ENCODE measurements around the gene RAPGEF1. TPM values are rescaled to one million over a fixed set of nuclear protein-coding genes. Genes with fewer than 3 reads are reported as not detected.

RAPGEF1 gene
- total and polyA plus RNA-seq, 2 of the 13 experiments (the other 11 are each of a cell fraction or from before 2014, with no cell fraction given), result 21.2 to 38.9 TPM

GRCh38 chr9:131605770-131606590 lies 133.9 kb downstream of the RAPGEF1 start (continued):
- TF ChIP-seq, protein P1, sequence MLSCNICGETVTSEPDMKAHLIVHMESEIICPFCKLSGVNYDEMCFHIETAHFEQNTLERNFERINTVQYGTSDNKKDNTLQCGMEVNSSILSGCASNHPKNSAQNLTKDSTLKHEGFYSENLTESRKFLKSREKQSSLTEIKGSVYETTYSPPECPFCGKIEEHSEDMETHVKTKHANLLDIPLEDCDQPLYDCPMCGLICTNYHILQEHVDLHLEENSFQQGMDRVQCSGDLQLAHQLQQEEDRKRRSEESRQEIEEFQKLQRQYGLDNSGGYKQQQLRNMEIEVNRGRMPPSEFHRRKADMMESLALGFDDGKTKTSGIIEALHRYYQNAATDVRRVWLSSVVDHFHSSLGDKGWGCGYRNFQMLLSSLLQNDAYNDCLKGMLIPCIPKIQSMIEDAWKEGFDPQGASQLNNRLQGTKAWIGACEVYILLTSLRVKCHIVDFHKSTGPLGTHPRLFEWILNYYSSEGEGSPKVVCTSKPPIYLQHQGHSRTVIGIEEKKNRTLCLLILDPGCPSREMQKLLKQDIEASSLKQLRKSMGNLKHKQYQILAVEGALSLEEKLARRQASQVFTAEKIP (CRISPR knock-in tag; IDR thresholded peaks at IDR 0.05; ENCODE audit: borderline replicate concordance), result no peak
- TF ChIP-seq AFF4 (CRISPR knock-in tag; IDR thresholded peaks at IDR 0.05) (no peak), TARDBP (CRISPR knock-in tag; IDR thresholded peaks at IDR 0.05) (peak; percentile 69), JUN (CRISPR knock-in tag; IDR thresholded peaks at IDR 0.05) (peak; percentile 97), KLF6 (CRISPR knock-in tag; IDR thresholded peaks at IDR 0.05) (peak; percentile 64; the same call in 1 of the 2 replicates), ZNF432 (CRISPR knock-in tag; IDR thresholded peaks at IDR 0.05; ENCODE audit: borderline replicate concordance) (no peak), PAF1 (CRISPR knock-in tag; IDR thresholded peaks at IDR 0.05) (0 out of 2 replicates have a peak, but pooled peaks have one; percentile 38), GABPA (IDR thresholded peaks at IDR 0.05; ENCODE audit: low read depth, low read length) (no peak), GABPA (CRISPR knock-in tag; IDR thresholded peaks at IDR 0.05; ENCODE audit: low read depth) (0 out of 2 replicates have a peak, but pooled peaks have one; percentile 25), ETS1 (CRISPR knock-in tag; IDR thresholded peaks at IDR 0.05) (no peak), ZNF878 (CRISPR knock-in tag; IDR thresholded peaks at IDR 0.05) (peak; percentile 63), ZNF230 (CRISPR knock-in tag; IDR thresholded peaks at IDR 0.05) (no peak), AHR (CRISPR knock-in tag; IDR thresholded peaks at IDR 0.05) (peak; percentile 64; the same call in 1 of the 2 replicates), MEIS2 (CRISPR knock-in tag; IDR thresholded peaks at IDR 0.05) (peak; percentile 84), ZNF232 (CRISPR knock-in tag; IDR thresholded peaks at IDR 0.05; ENCODE audit: borderline replicate concordance) (peak; percentile 75; the same call in 1 of the 2 replicates), NONO (IDR thresholded peaks at IDR 0.05) (no peak), NONO (CRISPR knock-in tag; conservative IDR thresholded peaks at IDR 0.05) (peak; percentile 80), ZNF788 (CRISPR knock-in tag; IDR thresholded peaks at IDR 0.05; ENCODE audit: borderline replicate concordance) (peak; percentile 77; the same call in 1 of the 2 replicates)
- TF ChIP-seq, protein P2, sequence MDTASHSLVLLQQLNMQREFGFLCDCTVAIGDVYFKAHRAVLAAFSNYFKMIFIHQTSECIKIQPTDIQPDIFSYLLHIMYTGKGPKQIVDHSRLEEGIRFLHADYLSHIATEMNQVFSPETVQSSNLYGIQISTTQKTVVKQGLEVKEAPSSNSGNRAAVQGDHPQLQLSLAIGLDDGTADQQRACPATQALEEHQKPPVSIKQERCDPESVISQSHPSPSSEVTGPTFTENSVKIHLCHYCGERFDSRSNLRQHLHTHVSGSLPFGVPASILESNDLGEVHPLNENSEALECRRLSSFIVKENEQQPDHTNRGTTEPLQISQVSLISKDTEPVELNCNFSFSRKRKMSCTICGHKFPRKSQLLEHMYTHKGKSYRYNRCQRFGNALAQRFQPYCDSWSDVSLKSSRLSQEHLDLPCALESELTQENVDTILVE (CRISPR knock-in tag; IDR thresholded peaks at IDR 0.05), result peak; percentile 28; the same call in 1 of the 2 replicates
- TF ChIP-seq, protein P3, sequence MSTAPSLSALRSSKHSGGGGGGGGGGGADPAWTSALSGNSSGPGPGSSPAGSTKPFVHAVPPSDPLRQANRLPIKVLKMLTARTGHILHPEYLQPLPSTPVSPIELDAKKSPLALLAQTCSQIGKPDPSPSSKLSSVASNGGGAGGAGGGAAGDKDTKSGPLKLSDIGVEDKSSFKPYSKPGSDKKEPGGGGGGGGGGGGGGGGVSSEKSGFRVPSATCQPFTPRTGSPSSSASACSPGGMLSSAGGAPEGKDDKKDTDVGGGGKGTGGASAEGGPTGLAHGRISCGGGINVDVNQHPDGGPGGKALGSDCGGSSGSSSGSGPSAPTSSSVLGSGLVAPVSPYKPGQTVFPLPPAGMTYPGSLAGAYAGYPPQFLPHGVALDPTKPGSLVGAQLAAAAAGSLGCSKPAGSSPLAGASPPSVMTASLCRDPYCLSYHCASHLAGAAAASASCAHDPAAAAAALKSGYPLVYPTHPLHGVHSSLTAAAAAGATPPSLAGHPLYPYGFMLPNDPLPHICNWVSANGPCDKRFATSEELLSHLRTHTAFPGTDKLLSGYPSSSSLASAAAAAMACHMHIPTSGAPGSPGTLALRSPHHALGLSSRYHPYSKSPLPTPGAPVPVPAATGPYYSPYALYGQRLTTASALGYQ (CRISPR knock-in tag; IDR thresholded peaks at IDR 0.05), result peak; percentile 90
